Central memory CD4-positive, alpha-beta T cell (primary cell): Measurements from ENCODE around the gene MAMSTR.
"Not testable (repeated sequence)": the region's sequence is repeated elsewhere in the genome, so short reads cannot be mapped to it uniquely, and the experiment has no call there.

ENCODE experiments used
- DNase-seq: peaks from one replicate; pipeline ENCODE4 v3.0.0; 2022
- total RNA-seq, 3 experiments: gene quantifications; one replicate each; lab custom pipeline; 2026; lab: John Stamatoyannopoulos, UW

MAMSTR gene, protein sequence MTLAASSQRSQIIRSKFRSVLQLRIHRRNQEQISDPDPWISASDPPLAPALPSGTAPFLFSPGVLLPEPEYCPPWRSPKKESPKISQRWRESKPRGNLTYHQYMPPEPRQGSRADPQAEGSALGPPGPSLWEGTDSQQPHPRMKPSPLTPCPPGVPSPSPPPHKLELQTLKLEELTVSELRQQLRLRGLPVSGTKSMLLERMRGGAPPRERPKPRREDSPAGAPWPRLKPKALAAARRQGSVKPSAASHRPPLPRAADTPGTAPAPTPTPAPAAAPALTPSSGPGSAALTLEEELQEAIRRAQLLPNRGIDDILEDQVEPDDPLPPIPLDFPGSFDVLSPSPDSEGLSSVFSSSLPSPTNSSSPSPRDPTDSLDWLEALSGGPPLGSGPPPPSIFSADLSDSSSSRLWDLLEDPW
- total RNA-seq = 0.46 to 0.96 (median 0.87) reads per million in 3 experiments

DNA sequence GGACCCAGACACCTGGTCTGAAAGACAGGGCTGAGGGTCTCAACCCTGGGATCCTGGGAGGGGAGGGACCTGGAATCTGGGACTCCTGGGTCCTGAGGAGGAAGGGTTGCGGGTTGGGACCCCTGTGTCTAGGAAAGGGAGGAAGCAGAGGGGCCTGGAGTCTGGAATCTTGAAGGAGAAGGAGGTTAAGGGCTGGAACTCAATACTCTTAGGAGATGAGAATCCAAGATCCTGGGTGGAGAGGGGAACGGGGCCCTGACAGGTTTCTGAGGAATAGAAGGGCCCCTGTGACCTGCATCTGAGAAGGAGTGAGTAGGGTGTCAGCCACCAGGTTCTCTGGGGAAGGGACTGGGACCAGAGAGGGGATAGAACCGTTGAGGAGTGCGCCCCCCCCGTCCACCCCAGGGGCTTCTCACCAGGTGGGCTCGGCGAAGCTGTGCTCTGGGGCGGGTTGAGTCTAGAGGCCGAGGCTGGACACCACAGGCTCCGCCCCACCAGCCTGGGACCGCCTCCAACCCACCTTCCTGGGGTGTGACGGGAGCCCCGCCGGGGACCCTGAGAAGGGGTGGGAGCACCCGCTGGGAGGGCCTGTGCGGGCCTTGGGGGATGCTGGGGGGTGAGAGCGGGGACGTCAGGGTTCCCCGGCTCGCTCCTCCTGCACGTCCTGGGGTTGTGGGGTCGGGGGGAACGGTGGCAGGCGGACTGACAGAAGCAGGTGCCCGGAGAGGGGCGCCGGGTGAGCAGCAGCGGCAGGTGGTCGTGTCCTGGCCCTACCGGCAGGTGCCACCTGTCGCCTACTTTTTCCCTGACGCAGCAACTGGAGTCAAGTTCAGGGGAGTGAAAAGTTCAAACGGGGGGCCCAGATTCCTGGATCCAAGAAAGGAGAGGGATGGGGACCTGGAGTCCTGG is at the start of gene MAMSTR:
MAMSTR (minus strand) TSS at position 463 of the 909 bp plus-strand sequence. CDS start 694 bp downstream, outside the sequence.
- DNase-seq = no peak

DNA sequence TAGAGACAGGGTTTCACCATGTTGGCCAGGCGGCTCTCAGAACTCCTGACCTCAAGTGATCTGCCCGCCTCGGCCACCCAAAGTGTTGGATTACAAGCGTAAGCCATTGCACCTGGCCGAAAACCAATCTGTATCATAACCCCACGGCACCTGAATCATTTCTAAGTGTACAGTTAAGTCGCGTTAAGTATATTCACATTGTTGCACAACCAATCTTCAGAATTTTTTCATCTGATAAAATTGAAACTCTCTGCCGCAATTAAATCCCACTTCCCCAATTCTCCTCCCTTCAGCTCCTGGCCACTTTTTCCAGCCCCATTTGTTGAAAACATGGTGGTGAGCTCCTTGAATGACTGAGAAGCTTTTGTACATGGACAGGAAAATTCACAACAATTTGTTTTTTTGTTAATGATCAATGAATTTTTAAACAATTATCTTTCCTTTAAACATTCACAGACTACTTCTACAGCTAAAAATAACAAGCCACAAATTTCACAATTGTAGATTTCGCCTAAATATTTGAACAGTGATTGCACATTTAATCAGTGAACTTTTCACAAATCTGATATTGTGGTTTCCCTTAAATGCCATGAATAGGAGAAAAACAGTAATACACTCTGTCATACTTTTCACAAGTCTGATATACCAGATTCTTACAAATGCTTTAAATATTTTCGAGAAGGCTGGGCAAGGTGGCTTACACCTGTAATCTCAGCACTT is 49.6 kb upstream of the MAMSTR start:
- DNase-seq = no peak

DNA sequence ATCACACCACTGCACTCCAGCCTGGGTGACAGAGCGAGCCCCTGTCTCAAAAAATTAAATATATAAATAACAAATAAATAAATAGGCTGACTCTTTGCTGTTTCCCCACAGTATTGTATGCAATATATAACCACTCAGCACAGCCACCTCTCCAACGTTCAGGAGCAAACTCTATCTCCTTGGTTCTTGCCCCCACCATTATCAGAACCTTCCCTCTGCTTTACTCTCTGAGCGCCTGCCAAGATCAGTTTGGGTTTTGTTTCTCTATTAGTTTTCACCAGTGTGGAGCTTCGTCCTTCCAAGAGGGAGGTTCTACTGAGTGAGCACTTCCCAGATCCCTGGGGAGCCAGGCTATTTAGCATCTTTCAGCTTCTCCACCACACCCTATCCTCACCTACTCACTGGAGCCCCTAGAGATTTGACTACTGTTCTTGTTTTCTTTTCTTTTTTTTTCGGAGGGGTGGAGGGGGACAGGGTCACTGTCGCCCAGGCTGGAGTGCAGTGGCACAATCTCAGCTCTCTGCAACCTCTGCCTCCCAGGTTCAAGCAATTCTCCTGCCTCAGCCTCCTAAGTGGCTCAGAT is 48.7 kb upstream of the MAMSTR start:
- not testable (repeated sequence) for DNase-seq

DNA sequence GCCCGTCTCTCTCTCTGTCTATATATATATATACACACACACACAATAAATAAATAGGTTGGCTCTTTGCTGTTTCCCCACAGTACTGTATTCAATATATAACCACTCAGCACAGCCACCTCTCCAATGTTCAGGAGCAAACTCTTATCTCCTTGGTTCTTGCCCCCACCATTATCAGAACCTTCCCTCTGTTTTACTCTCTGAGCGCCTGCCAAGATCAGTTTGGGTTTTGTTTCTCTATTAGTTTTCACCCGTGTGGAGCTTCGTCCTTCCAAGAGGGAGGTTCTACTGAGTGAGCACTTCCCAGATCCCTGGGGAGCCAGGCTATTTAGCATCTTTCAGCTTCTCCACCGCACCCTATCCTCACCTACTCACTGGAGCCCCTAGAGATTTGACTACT is 46.3 kb upstream of the MAMSTR start:
- not testable (repeated sequence) for DNase-seq

DNA sequence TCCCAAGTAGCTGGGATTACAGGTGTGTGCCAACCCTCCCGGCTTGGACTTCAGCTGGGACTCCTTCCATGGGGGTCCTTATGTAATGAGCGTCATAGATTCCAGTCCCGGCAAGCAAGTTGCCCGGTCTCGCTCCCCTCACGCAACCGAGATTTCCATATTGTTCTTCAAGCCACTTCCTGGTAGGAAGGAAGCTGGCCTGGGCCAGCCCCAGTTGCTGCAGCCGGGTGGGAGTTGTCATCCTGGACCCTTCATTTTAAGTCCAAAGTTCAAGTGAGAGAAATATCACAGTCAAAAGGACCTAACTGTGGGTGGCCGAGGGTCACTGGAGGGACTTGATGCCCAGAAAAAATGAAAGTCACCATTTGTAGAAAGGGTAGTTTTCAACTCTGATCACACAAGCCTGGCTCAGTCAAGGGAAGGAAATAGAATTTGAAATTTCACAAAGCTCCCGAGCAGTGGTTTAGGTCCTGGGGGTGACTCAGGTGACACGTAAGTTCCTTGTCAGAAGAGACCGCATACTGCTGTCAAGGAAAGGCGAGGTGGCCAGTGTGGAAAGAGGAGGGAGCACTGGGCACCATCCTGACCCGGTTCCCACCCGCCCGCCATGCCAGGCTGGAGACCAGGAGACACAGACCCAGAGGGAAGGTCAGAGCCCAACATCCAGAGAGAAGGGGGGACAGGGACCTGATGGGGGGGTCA is 41.1 kb upstream of the MAMSTR start:
- no peak for DNase-seq

DNA sequence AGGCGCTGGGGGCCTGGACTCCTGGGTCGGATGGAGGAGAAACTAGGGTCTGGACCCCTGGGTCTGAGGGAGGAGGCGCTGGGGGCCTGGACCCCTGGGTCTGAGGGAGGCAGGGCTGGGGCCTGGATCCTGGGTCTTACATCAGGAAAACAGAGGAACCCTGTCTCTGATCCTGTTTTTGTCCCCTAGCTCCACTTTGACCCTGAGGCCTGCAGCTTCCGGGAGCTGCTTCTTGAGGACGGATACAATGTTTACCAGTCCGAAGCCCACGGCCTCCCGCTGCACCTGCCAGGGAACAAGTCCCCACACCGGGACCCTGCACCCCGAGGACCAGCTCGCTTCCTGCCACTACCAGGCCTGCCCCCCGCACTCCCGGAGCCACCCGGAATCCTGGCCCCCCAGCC is 38.2 kb upstream of the MAMSTR start:
- no peak for DNase-seq

DNA sequence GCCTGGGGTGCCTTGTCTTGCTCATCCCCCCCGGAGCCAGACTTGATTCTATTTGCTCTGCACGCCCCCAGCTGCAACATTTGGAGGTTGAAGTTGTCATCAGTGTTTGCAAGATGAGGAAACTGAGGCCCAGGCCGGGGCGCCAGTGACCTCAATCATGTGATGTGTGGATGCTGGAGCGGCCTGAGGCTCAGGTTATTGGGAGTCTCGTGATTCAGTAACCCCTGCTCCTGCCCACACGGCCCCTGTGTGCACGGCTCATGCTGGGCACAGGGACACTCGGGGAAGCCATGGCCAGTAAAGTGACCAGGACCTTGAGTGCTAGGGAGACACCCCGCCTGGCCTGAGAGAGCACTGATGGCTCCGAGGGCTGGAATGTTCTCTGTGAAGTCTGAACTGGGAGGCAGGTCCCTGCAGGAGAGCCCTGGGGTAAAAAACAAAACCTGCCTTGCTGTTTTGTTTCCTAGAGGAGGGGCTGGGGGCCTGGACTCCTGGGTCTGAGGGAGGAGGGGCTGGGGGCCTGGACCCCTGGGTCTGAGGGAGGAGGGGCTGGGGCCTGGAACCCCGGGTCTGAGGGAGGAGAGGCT is 37.7 kb upstream of the MAMSTR start:
- no peak for DNase-seq

DNA sequence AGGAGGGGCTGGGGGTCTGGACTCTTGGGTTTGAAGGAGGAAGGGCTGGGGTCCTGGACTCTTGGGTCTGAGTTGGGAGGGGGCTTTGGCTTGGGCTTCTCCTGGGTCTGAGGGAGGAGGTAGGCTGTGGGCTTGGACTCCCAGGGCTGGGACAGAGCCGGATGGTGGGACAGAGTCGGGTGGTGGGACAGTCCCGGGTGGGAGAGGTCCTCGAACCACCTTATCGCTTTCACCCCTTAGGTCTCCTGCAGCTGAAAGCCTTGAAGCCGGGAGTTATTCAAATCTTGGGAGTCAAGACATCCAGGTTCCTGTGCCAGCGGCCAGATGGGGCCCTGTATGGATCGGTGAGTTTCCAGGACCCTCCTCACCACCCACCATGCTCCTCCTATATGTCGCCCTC is 37.2 kb upstream of the MAMSTR start:
- no peak for DNase-seq

DNA sequence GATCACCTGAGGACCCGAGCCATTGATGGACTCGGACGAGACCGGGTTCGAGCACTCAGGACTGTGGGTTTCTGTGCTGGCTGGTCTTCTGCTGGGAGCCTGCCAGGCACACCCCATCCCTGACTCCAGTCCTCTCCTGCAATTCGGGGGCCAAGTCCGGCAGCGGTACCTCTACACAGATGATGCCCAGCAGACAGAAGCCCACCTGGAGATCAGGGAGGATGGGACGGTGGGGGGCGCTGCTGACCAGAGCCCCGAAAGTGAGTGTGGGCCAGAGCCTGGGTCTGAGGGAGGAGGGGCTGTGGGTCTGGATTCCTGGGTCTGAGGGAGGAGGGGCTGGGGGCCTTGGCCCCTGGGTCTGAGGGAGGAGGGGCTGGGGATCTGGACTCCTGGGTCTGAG is 36.7 kb upstream of the MAMSTR start:
- no peak for DNase-seq

DNA sequence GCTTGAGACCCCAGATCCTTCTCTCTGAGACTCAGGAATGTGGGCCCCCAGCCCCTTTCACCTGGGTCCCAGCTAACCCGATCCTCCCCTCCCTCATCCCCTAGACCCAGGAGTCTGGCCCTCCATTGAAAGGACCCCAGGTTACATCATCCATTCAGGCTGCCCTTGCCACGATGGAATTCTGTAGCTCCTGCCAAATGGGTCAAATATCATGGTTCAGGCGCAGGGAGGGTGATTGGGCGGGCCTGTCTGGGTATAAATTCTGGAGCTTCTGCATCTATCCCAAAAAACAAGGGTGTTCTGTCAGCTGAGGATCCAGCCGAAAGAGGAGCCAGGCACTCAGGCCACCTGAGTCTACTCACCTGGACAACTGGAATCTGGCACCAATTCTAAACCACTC is 36.3 kb upstream of the MAMSTR start:
- DNase-seq = no peak

DNA sequence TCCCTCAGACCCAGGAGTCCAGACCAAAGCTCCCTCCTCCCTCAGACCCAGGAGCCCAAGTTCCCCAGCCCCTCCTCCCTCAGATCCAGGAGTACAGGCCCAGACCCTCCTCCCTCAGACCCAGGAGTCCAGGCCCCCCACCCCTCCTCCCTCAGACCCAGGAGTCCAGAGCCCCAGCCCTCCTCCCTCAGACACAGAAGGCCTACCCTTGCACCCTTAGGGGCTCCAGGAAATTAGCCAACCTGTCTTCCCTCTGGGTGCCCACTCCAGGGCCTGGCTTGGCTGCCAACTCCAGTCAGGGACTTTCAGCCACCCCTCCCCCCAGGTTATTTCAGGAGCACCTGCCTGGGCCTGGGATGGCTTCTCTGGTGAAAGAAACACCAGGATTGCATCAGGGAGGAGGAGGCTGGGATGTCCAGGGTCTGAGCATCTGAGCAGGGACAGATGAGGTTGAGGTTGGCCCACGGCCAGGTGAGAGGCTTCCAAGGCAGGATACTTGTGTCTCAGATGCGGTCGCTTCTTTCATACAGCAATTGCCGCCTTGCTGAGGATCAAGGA is 35.6 kb upstream of the MAMSTR start, which contains the start of gene FGF21:
FGF21 (plus strand) TSS at position 441 of the 558 bp plus-strand sequence. CDS start 713 bp downstream, outside the sequence.
- DNase-seq = no peak

DNA sequence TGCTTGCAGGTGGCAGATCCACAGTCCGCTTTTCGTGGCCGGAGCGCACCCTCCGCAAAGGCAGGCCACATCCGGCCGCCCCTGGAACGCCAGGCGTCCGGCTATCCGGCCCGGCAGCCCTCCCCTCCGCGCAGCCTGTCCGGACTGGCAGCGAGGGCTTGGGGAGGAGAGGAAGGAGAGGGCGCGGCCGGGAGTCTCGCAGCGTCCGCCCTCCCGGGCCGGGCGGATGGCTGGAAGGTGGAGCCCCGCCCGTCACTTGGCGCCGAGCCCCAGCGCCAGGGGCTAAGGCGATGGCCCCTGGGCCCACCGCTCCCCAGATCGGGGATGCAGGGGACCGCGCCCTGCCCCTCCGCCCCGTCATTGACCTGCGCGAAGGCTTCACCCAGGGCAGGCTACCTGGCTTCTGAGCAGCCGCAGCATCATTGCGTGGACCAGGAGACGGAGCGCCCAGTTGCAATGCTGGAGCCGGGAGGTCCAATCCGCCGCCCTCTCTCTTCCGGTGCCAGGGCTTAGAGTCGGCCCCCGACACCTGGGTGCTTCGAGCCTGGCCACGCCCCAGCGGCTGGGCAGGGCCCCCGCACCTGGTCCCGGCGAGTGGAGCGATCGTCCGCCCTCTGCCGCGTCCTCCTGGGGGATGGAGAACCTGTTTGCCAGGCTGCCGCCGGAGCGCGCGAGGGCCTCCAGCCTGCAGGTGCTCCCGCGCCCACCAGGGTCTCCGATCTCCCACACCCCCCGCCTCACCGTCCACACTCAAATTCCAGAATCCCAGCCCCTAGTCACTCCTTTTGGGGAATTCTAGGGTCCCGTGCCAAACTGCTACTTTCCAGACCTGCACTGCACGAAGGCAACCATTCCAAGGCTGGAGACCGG is 33.2 kb upstream of the MAMSTR start, which contains the start of gene FUT1:
FUT1 (minus strand) TSS at position 146 of the 870 bp plus-strand sequence. CDS start 1,360 bp downstream, outside the sequence.
- peak; percentile 20 for DNase-seq

DNA sequence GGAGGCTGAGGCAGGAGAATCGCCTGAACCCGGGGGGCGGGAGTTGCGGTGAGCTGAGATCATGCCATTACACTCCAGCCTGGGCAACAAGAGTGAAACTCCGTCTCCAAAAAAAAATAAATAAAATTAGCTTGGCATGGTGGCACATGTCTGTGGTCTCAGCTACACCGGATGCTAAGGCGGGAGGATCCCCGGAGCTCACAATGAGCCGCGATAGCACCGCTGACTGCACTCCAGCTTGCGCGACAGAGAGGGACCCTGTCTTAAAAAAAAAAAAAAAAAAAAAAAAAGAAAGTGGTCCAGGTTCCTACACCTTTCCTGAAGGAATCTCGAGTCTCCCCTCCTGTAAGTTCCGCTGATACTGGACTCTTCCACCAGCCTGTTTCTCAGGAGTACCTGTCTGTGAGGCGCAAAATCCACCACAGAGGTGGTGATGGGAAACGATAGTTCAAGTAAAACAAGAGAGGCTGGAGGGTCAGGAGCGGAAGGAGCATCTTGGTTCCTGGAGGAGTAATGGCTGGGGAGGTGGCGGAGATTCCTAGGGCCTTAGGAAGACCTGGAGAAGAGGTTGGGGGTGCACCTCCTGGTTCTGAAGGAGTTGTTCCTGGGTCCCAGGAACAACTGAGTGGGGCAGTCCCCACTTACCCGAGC is 32.4 kb upstream of the MAMSTR start:
- no peak for DNase-seq

DNA sequence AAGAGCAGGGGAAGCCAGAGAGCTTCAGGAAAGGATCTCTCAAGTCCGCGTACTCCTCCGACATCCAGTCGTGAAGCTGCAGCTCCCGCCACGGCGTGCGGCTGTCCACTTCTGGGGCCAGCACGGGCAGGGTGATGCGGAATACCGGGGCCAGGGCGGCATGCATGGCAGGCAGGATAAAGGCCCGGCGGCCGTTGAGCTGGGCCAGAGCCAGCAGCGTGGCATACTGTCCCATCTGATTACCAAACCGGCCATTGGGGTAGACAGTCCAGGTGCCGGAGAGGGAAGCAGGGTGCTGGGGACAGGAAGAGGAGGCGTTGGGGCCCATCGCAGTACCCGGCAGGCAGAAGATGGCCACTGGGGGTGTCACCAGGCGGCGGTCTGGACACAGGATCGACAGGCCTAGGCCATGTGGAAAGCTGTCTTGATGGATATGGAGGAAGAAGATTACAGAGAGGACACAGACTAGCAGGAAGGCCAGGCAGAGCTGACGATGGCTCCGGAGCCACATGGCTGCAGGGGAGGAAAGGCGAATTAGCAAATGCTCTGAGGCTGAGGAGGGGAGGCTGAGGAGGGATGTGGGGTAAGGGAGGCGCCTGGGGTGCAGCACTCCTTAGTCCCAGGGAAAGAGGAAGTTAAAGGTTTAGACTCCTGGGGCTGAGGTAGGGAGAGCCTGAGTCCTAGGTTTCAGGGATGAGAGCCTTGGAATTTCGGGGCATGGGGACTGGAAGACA is 31.4 kb upstream of the MAMSTR start:
- no peak for DNase-seq

DNA sequence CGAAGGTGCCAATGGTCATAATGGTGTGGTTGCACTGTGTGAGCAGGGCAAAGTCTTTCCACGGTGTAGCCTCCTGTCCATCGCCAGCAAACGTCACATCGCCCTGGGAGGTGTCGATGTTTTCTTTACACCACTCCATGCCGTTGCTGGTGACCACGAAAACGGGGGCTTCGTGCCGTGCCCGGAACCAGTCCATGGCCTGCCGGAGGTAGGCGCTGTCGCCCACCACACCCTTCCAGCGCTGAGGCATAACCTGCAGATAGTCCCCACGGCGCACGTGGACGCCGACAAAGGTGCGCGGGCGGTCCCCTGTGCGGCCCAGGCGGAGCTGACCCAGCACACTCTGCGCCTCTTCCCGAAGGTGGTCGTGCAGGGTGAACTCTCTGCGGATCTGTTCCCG is 30.8 kb upstream of the MAMSTR start:
- no peak for DNase-seq

DNA sequence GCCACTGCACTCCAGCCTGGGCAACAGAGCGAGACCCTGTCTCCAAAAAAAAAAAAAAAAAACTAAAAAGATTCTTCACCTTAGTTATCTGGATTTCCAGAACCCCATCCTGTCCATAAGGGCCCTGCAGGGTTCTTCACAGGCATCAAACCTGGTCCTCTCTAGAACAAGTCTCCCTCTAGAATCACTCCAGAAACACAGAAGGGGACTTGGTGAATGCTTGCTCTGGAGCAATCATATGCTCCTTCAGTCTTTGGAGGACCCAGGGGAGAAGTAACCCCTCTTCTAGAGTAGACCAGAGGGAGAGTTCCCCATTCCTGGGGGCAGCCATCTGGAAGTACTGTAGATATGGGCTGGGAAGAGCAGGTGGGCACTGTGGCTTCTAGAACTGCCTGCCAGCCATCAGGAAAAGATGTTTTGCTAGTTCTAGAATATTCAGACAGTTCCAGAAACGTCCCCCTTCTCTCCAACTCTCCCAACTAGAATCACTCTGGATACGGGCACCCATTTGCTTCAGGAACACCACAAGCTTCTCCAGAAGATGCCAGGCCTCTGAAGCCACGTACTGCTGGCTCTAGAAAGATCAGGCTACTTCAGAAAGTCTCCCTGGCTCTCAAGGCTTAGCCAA is 30.2 kb upstream of the MAMSTR start:
- DNase-seq = no peak

DNA sequence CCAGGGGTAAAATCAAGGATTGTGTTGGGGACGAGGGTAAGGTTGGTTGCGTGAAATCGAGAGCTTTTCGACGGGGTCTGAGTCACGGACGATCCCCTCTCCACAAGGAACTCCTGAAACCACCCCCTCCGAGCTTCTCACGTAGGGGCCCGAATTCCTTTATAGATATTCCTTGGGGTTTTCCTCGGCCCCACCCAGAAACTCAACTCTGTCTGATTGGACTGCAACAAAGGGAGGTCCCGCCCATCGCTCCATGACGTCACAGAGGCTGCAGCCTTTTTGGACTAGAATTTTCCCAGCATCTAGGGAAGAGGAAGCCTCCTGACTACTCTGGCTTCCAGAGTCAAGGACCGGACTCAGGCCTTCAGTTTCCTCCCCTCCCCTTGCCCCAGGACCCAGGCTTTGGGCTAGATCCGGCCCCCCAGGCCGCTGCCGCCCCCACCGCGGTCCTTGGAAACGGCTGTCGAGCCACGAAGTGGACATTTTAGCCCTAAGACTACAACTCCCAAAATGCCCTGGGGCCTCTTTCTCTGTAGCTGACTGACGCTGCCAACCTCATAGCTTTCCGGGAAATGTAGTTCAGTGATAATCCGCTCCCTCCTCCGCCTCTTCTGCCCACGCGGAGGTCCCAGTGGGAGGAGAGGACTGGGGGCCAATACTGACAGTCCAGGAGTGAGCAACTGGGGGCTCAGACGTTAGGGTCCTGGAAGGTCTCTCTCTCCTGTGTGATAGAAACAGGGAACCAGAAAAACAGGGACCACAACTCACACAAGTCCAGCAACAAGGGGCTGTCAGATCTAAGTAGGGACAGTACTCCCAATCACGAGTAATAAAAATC is 27.4 kb upstream of the MAMSTR start, which contains the start of gene IZUMO1:
IZUMO1 (minus strand) TSS at position 172 of the 838 bp plus-strand sequence. CDS start 1,050 bp downstream, outside the sequence.
- peak; percentile 42 for DNase-seq
